Epithelial cell of proximal tubule (primary cell): ENCODE measurements around the gene RBM44. TPM values are rescaled to one million over a fixed set of nuclear protein-coding genes. Genes with fewer than 3 reads are reported as not detected.

Experiments used
- DNase-seq: peaks from one replicate; pipeline ENCODE4 v3.0.0-alpha.2; 2011; ENCODE audit warnings: low read depth
- H3K4me3 ChIP-seq: 2 replicates; pipeline ENCODE4 v1.5.1; 2011; ENCODE audit warnings: low read depth, mild to moderate bottlenecking, low read length
- CTCF ChIP-seq: conservative IDR thresholded peaks from 2 replicates; pipeline ENCODE4 v1.5.1; 2012; ENCODE audit warnings: low read depth, mild to moderate bottlenecking, low read length
- total RNA-seq: library from RNA; depleted of rRNA; stranded (reverse); fragments of >200 nt; gene quantifications from 2 replicates; pipeline ENCODE4 v1.2.3, GENCODE V29; 2015

The RBM44 gene
- total RNA-seq, 1 donor from 2014 or later = 0.75 TPM

GRCh38 chr2:237868631-237869342, 70.2 kb downstream of the RBM44 start:
- TF ChIP-seq CTCF = no peak
- no peak overlapping the region for H3K4me3 ChIP-seq
- no peak for DNase-seq

GRCh38 chr2:237869343-237870102, 70.9 kb downstream of the RBM44 start:
- no peak overlapping the region for H3K4me3 ChIP-seq
- no peak for TF ChIP-seq CTCF
- no peak for DNase-seq

DNA sequence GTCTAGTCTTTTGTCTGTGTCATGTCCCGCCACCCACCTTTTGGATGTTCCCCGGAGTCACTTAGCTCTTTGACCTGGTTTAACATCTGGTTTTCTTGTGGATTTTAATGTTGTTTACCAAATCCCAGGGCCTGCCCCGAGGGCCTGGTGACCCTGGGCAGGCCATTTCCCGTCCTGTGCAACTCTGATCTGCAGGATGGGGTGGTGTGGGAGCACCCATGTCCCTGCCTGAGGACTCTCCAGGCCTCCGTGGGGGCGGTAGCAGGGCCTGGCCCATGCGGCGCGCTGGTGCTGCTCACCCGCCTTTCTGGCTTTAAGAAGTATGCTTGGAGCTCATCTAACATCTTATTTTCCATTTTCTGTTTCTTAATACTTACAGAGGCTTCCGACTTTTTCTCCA, 71.5 kb downstream of the RBM44 start:
- no peak overlapping the region for H3K4me3 ChIP-seq
- DNase-seq = no peak
- TF ChIP-seq CTCF = no peak

GRCh38 chr2:237870754-237871651, 72.4 kb downstream of the RBM44 start:
- TF ChIP-seq CTCF = no peak
- no peak overlapping the region for H3K4me3 ChIP-seq
- DNase-seq = no peak

DNA sequence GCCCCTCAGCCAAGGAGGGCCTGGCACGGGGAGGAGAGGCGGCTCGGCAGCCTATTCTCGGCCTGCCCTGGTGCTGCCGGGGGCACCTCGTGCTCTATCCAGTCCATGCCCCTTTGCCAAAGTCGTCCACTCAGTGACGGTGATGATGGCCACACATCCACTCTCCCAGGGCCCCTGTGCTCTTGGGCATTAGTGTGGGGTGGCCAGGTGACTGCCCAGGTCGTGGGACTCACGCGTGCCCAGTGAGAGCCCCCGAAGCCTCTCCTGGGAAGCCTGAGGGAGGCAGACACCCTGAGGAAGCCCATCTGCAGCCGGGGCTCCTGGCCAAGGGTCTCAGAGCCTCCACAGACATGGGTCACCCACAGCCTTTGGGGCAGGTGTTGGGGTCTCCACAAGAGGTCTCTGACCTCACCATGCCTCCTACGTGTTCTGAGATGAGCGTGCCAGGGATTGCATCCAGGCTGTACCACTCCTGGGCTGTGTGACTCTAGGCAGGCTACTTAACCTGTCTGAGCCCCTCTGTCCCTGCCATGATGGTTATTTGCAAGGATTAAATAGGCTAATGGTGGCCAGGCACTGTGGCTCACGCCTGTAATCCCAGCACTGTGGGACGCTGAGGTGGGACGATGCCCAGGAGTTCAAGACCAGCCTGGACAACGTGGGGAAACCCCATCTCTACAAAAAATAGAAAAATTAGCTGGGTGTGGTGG, 73.8 kb downstream of the RBM44 start:
- TF ChIP-seq CTCF = no peak
- DNase-seq = no peak
- no peak overlapping the region for H3K4me3 ChIP-seq

DNA sequence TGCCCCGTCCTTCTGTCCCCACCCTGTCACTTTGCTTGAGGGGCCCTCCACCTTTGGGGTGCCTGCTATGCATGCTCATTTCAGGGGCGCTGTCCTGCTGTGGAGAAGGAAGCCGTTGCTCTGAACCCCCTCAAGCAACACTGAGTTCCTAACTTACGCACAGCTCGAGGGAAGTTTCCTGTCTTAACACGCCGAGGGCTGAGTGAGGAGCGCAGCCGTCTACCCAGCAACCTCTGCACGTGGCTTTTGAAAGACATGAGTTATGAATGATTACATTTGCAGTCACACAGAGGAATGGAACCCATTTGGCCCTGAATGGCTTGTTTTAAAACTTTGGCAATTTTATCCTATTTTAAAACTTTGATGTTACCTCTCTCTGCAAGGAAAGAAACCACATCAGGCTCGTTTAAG, 74.8 kb downstream of the RBM44 start:
- no peak for DNase-seq
- TF ChIP-seq CTCF = no peak
- no peak overlapping the region for H3K4me3 ChIP-seq
